OCI-LY1 (cell line): Measurements from ENCODE around the gene ABR.

Source experiments
- CTCF ChIP-seq: fragments of 200-600 bp; sonication (generic), shearing (Covaris generic); IDR thresholded peaks from 2 replicates; pipeline ENCODE4 v1.5.1; 2017; ENCODE audit warnings: mild to moderate bottlenecking, antibody characterized with exemption, low read length, moderate library complexity, mixed read lengths
- EZH2 ChIP-seq: fragments of 200-600 bp; sonication (generic), shearing (Covaris generic); IDR thresholded peaks from 2 replicates; pipeline ENCODE4 v1.8.0; 2017; ENCODE audit warnings: borderline replicate concordance, mixed run types, mild to moderate bottlenecking, antibody characterized with exemption, low read length, moderate library complexity, mixed read lengths

GRCh38 chr17:1159431-1160180, 20.2 kb downstream of the ABR start:
- TF ChIP-seq CTCF (no peak), EZH2 (no peak)
